Adrenal gland (tissue), 12 donors: ENCODE measurements around the gene LMAN2. TPM values are rescaled to one million over a fixed set of nuclear protein-coding genes. Genes with fewer than 3 reads are reported as not detected.

Experiments used
- DNase-seq, 7 donors: peaks; one replicate each; pipeline ENCODE4 v3.0.0-alpha.2; 2019 to 2020
- H3K27ac ChIP-seq, 5 donors: fragments of 200-600 bp; sonication (generic) in 4 of 5; 1 replicate in 3 of 5; 2 replicates in 2 of 5; pipeline versions ENCODE4 v1.5.1 to v1.8.0; 2016 to 2020; ENCODE audit warnings: mild to moderate bottlenecking in 1 of 5
- H3K27me3 ChIP-seq: fragments of 200-600 bp; 2 replicates; pipeline ENCODE4 v1.8.0; 2021
- H3K36me3 ChIP-seq, 2 donors: fragments of 200-600 bp; replicated peaks in 1 of 2; 1 replicate in 1 of 2; 2 replicates in 1 of 2; pipeline versions ENCODE4 v1.5.1 to v1.8.0; 2018 to 2022
- H3K4me1 ChIP-seq, 2 donors: fragments of 200-600 bp; replicated peaks in 1 of 2; 1 replicate in 1 of 2; 2 replicates in 1 of 2; pipeline versions ENCODE4 v1.5.1 to v1.8.0; 2018 to 2021
- H3K4me3 ChIP-seq, 4 donors: fragments of 200-600 bp; sonication (generic) in 3 of 4; one replicate each; pipeline ENCODE4 v1.5.1; 2016 to 2018
- H3K9me3 ChIP-seq, 3 donors: fragments of 200-600 bp; sonication (generic) in 1 of 3; replicated peaks in 1 of 3; 1 replicate in 2 of 3; 2 replicates in 1 of 3; pipeline versions ENCODE4 v1.5.1 to v1.8.0; 2016 to 2021
- CTCF ChIP-seq, 6 experiments: fragments of 450-650 bp in 4 of 6; fragments of 200-600 bp in 2 of 6; sonication (generic) in 1 of 6; IDR thresholded peaks; 1 replicate in 5 of 6; 2 replicates in 1 of 6; pipeline versions ENCODE4 v1.5.1 to v1.8.0; 2016 to 2021; ENCODE audit warnings: antibody characterized with exemption in 6 of 6, mild to moderate bottlenecking in 2 of 6, moderate library complexity in 1 of 6
- POLR2A ChIP-seq, 2 donors: fragments of 450-650 bp; IDR thresholded peaks; one replicate each; pipeline ENCODE4 v1.6.1; 2017; ENCODE audit warnings: antibody characterized with exemption in 2 of 2, mild to moderate bottlenecking in 2 of 2, moderate library complexity in 1 of 2
- WGBS, 4 donors: extraction: QIAGEN DNeasy Blood & Tissue Kit in 2 of 4; methylation state at CpG; one replicate each; pipeline versions ENCODE4 v1.1.5 to v1.1.7; 2013 to 2017; 5-methylcytosine and 5-hydroxymethylcytosine counted together
- intact Hi-C, 2 donors: fragments of 100-400 bp; cut with DNase I; formaldehyde crosslinking; loops; one replicate each; pipeline versions ENCODE4 v1.14.1 to v1.15.0; 2022 to 2023
- polyA plus RNA-seq, 3 donors: library from polyadenylated mRNA; stranded (reverse); fragments of 200-250 nt in 2 of 3; fragments of 350-450 nt in 1 of 3; fragmentation: Illumina TruSeq in 1 of 3; extraction: RNeasy Lipid Tissue Mini Kit (QIAGEN cat#74804) in 1 of 3; gene quantifications; one replicate each; pipeline ENCODE4 v1.2.3, GENCODE V29; 2013 to 2014
- total RNA-seq, 9 donors: library from RNA; depleted of rRNA in 4 of 9; stranded (reverse); fragments of >200 nt in 4 of 9; fragments of 120-200 nt in 1 of 9; fragmentation: NEBNext Ultra II Directional in 1 of 9; extraction: Animal tissue kit (Norgen Biotek cat#: 25700) in 1 of 9; gene quantifications; one replicate each; pipeline versions ENCODE4 v1.1.0 to v1.2.4, GENCODE V29; 2013 to 2023
- donor health status: healthy with polysubstance abuse.
- donor health status: Bipolar disorder and iron deficiency.
- donor health status: DM: yes; HTN: yes; CAD: no.
- donor health status: DM: no; HTN: no; CAD: no.
- donor health status: DM: no; HTN: no; CAD: no.
- donor health status: DM: yes; HTN: yes; CAD: no.

The LMAN2 gene
- total and polyA plus RNA-seq, 12 donors: 85.7 to 398 (median 150) TPM

- no peak for DNase-seq
- Histone ChIP-seq H3K9me3 (no peaks in the 10 kb centered on the region), H3K27me3 (peaks cover 4% of the 10 kb centered on the region), H3K4me3 (no peak overlapping the region), H3K27ac (no peak overlapping the region), H3K4me1 (no peaks in the 10 kb centered on the region), H3K36me3 (no peaks in the 10 kb centered on the region)
- intact Hi-C loops: loop anchor here in 1 of 2 donors (10.0 kb wide), 1 partner anchor 74 kb away; the partner anchor contains the start of gene MXD3
- WGBS, 4 donors: 86 to 90% (median 86%) methylated on average over 8 to 10 of the region's 10 CpGs
- TF ChIP-seq POLR2A (IDR thresholded peaks at IDR 0.05): no peak
- no peak for TF ChIP-seq CTCF (IDR thresholded peaks at IDR 0.05)
These were observed 37.1 kb upstream of the LMAN2 start for GRCh38 chr5:177388521-177389052.

GRCh38 chr5:177387405-177387804, 35.9 kb upstream of the LMAN2 start:
- H3K27me3 ChIP-seq: peaks cover 11% of the 10 kb centered on the region
- TF ChIP-seq POLR2A (IDR thresholded peaks at IDR 0.05) (no peak), CTCF (IDR thresholded peaks at IDR 0.05) (no peak)
- DNase-seq: no peak
- H3K4me3 ChIP-seq: no peak overlapping the region
- intact Hi-C loops: loop anchor here in 1 of 2 donors (10.0 kb wide), 1 partner anchor 73 kb away; the partner anchor contains the start of gene MXD3
- H3K9me3 ChIP-seq: no peaks in the 10 kb centered on the region
- 54 to 78% (median 75%) methylated on average over 9 to 14 of the region's 14 CpGs for WGBS, 4 donors
- H3K36me3 ChIP-seq: no peaks in the 10 kb centered on the region
- H3K4me1 ChIP-seq: no peaks in the 10 kb centered on the region
- H3K27ac ChIP-seq: no peak overlapping the region

- WGBS, 4 donors: 75 to 84% (median 82%) methylated on average over 7 to 8 of the region's 8 CpGs
- H3K27ac ChIP-seq: no peak overlapping the region
- TF ChIP-seq CTCF (IDR thresholded peaks at IDR 0.05) (no peak), POLR2A (IDR thresholded peaks at IDR 0.05) (no peak)
- H3K9me3 ChIP-seq: no peaks in the 10 kb centered on the region
- H3K36me3 ChIP-seq: no peaks in the 10 kb centered on the region
- H3K27me3 ChIP-seq: peaks cover 12% of the 10 kb centered on the region
- no peak overlapping the region for H3K4me3 ChIP-seq
- no peaks in the 10 kb centered on the region for H3K4me1 ChIP-seq
- intact Hi-C loops: loop anchor here in 1 of 2 donors (10.0 kb wide), 1 partner anchor 72 kb away; the partner anchor contains the start of gene MXD3
- DNase-seq: no peak
These were observed 35.1 kb upstream of the LMAN2 start for GRCh38 chr5:177386542-177386941.

- no peak overlapping the region for H3K27ac ChIP-seq
- DNase-seq: no peak
- no peaks in the 10 kb centered on the region for H3K9me3 ChIP-seq
- no peak overlapping the region for H3K4me3 ChIP-seq
- intact Hi-C loops: loop anchor here in 1 of 2 donors (10.0 kb wide), 1 partner anchor 71 kb away; the partner anchor contains the start of gene MXD3
- H3K4me1 ChIP-seq: no peaks in the 10 kb centered on the region
- peaks cover 12% of the 10 kb centered on the region for H3K27me3 ChIP-seq
- no peaks in the 10 kb centered on the region for H3K36me3 ChIP-seq
- 48 to 72% (median 68%) methylated on average over 5 to 11 of the region's 11 CpGs; no CpG with 5 or more reads in 1 of the 4 donors for WGBS, 4 donors
- TF ChIP-seq POLR2A (IDR thresholded peaks at IDR 0.05): no peak
- TF ChIP-seq CTCF (IDR thresholded peaks at IDR 0.05): no peak
These were observed 34.3 kb upstream of the LMAN2 start for GRCh38 chr5:177385720-177386119.
